Stimulated activated CD4-positive, alpha-beta T cell treated with anti-CD3 and anti-CD28 coated beads, Interleukin-4, amount 100 ng/mL, for 24 hours (primary cell): ENCODE measurements around the gene NCK2.

Experiments
- DNase-seq: peaks from one replicate; pipeline ENCODE4 v3.0.0-alpha.2; 2020

Gene NCK2

GRCh38 chr2:105936954-105937353 lies 192.2 kb downstream of the NCK2 start:
- no peak for DNase-seq

GRCh38 chr2:105937498-105938097 lies 192.9 kb downstream of the NCK2 start:
- DNase-seq, result no peak
